NCI-H2081 treated with DMSO at 0.1 percent for 48 hours (cell line): ENCODE results near the gene MS4A15.
"Not testable (repeated sequence)": the region's sequence is repeated elsewhere in the genome, so short reads cannot be mapped to it uniquely, and the experiment has no call there.

ENCODE experiments used
- DNase-seq: peaks from one replicate; lab custom pipeline; 2025; lab: John Stamatoyannopoulos, UW

Gene MS4A15

GRCh38 chr11:60809249-60809648 is 52.6 kb downstream of the MS4A15 start:
- no peak for DNase-seq

- no peak for DNase-seq
Observed at GRCh38 chr11:60809691-60810090, 53.0 kb downstream of the MS4A15 start.

GRCh38 chr11:60810151-60810550 is 53.5 kb downstream of the MS4A15 start:
- no peak for DNase-seq

- DNase-seq: no peak
Observed at GRCh38 chr11:60810569-60810968, 53.9 kb downstream of the MS4A15 start.

- DNase-seq: no peak
Observed at GRCh38 chr11:60813324-60813723, 56.7 kb downstream of the MS4A15 start.

- DNase-seq: no peak
Observed at GRCh38 chr11:60814112-60814511, 57.4 kb downstream of the MS4A15 start.

- no peak for DNase-seq
Observed at GRCh38 chr11:60816590-60817157, 60.0 kb downstream of the MS4A15 start.

GRCh38 chr11:60818057-60818456 is 61.4 kb downstream of the MS4A15 start:
- no peak for DNase-seq

GRCh38 chr11:60821827-60822599 is 65.3 kb downstream of the MS4A15 start:
- no peak for DNase-seq

GRCh38 chr11:60823745-60824306 is 67.2 kb downstream of the MS4A15 start:
- not testable (repeated sequence) for DNase-seq

GRCh38 chr11:60825118-60825517 is 68.5 kb downstream of the MS4A15 start:
- DNase-seq: no peak

GRCh38 chr11:60825790-60826189 is 69.1 kb downstream of the MS4A15 start:
- DNase-seq: no peak
